ENCODE measurements around the gene NR2E3.

The NR2E3 gene

DNA sequence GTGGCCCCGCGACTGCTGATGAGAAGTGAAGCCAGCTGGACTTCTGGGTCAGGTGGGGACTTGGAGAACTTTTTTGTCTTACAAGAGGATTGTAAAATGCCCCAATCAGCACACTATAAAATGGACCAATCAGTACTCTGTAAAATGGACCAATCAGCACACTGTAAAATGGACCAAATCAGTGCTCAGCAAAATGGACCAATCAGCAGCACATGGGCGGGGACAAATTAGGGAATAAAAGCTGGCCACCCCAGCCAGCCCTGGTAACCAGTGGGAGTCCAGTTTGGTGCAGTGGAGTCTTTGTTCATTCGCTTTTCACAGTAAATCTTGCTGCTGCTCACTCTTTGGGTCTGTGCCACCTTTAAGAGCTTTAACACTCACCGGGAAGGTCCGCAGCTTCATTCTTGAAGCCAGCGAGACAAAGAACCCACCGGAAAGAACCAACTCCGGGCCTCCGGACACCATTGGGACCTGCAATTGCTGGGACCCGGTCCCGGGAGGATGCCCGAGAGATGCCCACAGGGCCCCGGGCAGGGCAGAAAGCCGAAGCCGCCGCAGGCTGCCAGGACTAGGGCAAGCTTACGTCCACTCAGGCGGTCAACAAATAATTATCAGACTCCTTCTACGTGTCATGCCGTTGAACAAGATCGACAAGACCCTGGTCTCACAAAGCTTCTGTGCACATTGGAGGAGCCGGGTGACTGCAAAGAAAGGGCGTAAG lies 8.3 kb upstream of the NR2E3 start:
- H3K27ac ChIP-seq (ENCODE audit: low read depth, low read length, poor library complexity, severe bottlenecking) = no peak overlapping the region

DNA sequence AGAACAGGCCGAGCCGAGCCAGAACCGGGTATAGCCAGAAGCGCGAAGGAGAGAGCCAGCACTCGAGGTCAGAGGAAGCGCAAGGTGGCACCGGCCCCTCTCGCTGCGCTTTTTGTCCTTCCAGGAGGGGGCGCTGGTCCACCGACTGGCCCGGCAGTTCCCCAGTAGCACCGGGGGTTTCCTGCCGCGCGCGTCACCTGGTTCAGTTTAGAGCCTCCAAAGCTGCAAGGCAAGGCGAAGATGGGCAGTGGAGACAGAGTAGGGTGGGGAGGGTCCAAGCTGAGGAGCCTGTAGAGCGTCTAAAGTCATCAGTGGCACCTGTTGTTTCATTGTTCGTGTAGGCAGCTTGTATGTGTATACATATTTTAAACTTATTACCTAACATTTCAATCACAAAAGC lies 7.6 kb upstream of the NR2E3 start:
- TF ChIP-seq EZH2 (IDR thresholded peaks at IDR 0.05; ENCODE audit: borderline replicate concordance, low read length) = no peak
- TF ChIP-seq, protein P1, sequence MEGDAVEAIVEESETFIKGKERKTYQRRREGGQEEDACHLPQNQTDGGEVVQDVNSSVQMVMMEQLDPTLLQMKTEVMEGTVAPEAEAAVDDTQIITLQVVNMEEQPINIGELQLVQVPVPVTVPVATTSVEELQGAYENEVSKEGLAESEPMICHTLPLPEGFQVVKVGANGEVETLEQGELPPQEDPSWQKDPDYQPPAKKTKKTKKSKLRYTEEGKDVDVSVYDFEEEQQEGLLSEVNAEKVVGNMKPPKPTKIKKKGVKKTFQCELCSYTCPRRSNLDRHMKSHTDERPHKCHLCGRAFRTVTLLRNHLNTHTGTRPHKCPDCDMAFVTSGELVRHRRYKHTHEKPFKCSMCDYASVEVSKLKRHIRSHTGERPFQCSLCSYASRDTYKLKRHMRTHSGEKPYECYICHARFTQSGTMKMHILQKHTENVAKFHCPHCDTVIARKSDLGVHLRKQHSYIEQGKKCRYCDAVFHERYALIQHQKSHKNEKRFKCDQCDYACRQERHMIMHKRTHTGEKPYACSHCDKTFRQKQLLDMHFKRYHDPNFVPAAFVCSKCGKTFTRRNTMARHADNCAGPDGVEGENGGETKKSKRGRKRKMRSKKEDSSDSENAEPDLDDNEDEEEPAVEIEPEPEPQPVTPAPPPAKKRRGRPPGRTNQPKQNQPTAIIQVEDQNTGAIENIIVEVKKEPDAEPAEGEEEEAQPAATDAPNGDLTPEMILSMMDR (IDR thresholded peaks at IDR 0.05; ENCODE audit: low read length) = peak; percentile 79
- H2AFZ ChIP-seq (ENCODE audit: low read length) = no peak overlapping the region

More for the DNA sequence above, 8.3 kb upstream of the NR2E3 start:
- H3K9me3 ChIP-seq (ENCODE audit: low read length) = no peaks in the 10 kb centered on the region
- H2AFZ ChIP-seq (ENCODE audit: low read length) = no peak overlapping the region
- no peaks in the 10 kb centered on the region for H4K20me1 ChIP-seq (ENCODE audit: insufficient read depth, low read length)
- no peak overlapping the region for H3K9ac ChIP-seq (ENCODE audit: low read length)
- TF ChIP-seq, protein P1 (IDR thresholded peaks at IDR 0.05; ENCODE audit: low read length) = no peak
- TF ChIP-seq EZH2 (IDR thresholded peaks at IDR 0.05; ENCODE audit: borderline replicate concordance, low read length) = no peak
- no peaks in the 10 kb centered on the region for H3F3A ChIP-seq (ENCODE audit: insufficient read depth, low read length)
- H3K9me2 ChIP-seq (ENCODE audit: low read depth, low read length) = no peaks in the 10 kb centered on the region
- no peaks in the 10 kb centered on the region for H3K36me3 ChIP-seq (ENCODE audit: insufficient read depth, low read length)
- no peaks in the 10 kb centered on the region for H3K79me2 ChIP-seq (ENCODE audit: insufficient read depth, low read length)
- no peak overlapping the region for H3K4me3 ChIP-seq (ENCODE audit: low read depth, low read length, poor library complexity, severe bottlenecking)
- no peak overlapping the region for H3K4me2 ChIP-seq (ENCODE audit: low read length)
- no peaks in the 10 kb centered on the region for H3K27me3 ChIP-seq (ENCODE audit: insufficient read depth, low read length)
- H3K4me1 ChIP-seq (ENCODE audit: insufficient read depth, low read length, severe bottlenecking) = peaks cover 19% of the 10 kb centered on the region

DNA sequence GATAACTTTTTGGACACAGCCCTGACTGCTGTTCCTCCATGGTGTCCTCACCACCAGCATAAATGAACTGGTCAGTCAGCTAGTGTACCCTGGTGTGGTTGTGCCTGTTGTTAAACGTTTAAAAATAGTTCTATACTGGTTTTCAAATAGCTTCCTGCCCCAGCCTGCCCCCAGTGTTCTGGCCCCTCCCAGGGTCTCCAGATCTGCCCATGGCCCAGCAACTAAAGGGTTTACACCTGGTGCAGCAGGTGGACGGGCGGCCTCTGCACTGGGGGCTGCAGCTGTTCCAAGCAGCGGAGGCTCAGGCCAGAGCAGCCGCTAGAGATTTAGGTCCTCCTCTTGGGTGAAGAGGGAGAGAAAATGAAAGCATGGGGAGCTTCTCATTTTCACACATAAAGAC lies 6.1 kb upstream of the NR2E3 start:
- H4K20me1 ChIP-seq (ENCODE audit: insufficient read depth, low read length) = no peaks in the 10 kb centered on the region
- H3K9me2 ChIP-seq (ENCODE audit: low read depth, low read length) = no peaks in the 10 kb centered on the region
- no peaks in the 10 kb centered on the region for H3F3A ChIP-seq (ENCODE audit: insufficient read depth, low read length)
- no peaks in the 10 kb centered on the region for H3K27me3 ChIP-seq (ENCODE audit: insufficient read depth, low read length)
- peak overlapping the region; percentile 28; the same call in 1 of the 2 replicates for H3K4me2 ChIP-seq (ENCODE audit: low read length)
- no peak overlapping the region for H3K4me3 ChIP-seq (ENCODE audit: low read depth, low read length, poor library complexity, severe bottlenecking)
- H3K79me2 ChIP-seq (ENCODE audit: insufficient read depth, low read length) = no peaks in the 10 kb centered on the region
- no peak overlapping the region for H3K9ac ChIP-seq (ENCODE audit: low read length)
- TF ChIP-seq, protein P1 (IDR thresholded peaks at IDR 0.05; ENCODE audit: low read length) = no peak
- TF ChIP-seq EZH2 (IDR thresholded peaks at IDR 0.05; ENCODE audit: borderline replicate concordance, low read length) = no peak
- peaks cover 19% of the 10 kb centered on the region for H3K4me1 ChIP-seq (ENCODE audit: insufficient read depth, low read length, severe bottlenecking)
- no peaks in the 10 kb centered on the region for H3K9me3 ChIP-seq (ENCODE audit: low read length)
- no peaks in the 10 kb centered on the region for H3K36me3 ChIP-seq (ENCODE audit: insufficient read depth, low read length)
- H2AFZ ChIP-seq (ENCODE audit: low read length) = no peak overlapping the region
- H3K27ac ChIP-seq (ENCODE audit: low read depth, low read length, poor library complexity, severe bottlenecking) = peak overlapping the region; percentile 36

More for the DNA sequence above, 7.6 kb upstream of the NR2E3 start:
- no peak overlapping the region for H3K4me3 ChIP-seq (ENCODE audit: low read depth, low read length, poor library complexity, severe bottlenecking)
- peaks cover 19% of the 10 kb centered on the region for H3K4me1 ChIP-seq (ENCODE audit: insufficient read depth, low read length, severe bottlenecking)
- no peaks in the 10 kb centered on the region for H3K9me3 ChIP-seq (ENCODE audit: low read length)
- H3K9ac ChIP-seq (ENCODE audit: low read length) = no peak overlapping the region
- no peak overlapping the region for H3K4me2 ChIP-seq (ENCODE audit: low read length)
- H3K9me2 ChIP-seq (ENCODE audit: low read depth, low read length) = no peaks in the 10 kb centered on the region
- H3K79me2 ChIP-seq (ENCODE audit: insufficient read depth, low read length) = no peaks in the 10 kb centered on the region
- no peaks in the 10 kb centered on the region for H3F3A ChIP-seq (ENCODE audit: insufficient read depth, low read length)
- H3K27me3 ChIP-seq (ENCODE audit: insufficient read depth, low read length) = no peaks in the 10 kb centered on the region
- H4K20me1 ChIP-seq (ENCODE audit: insufficient read depth, low read length) = no peaks in the 10 kb centered on the region
- no peaks in the 10 kb centered on the region for H3K36me3 ChIP-seq (ENCODE audit: insufficient read depth, low read length)
- no peak overlapping the region for H3K27ac ChIP-seq (ENCODE audit: low read depth, low read length, poor library complexity, severe bottlenecking)
